Stimulated activated naive CD8-positive, alpha-beta T cell treated with anti-CD3 and anti-CD28 coated beads, Interleukin-15, Interleukin-2, amounts not matched to agents 100 ng/mL and 50 ng/mL, for 24 hours (primary cell): ENCODE results near the gene GFPT2.

Experiments
- H3K27ac Mint-ChIP-seq: one replicate; pipeline ENCODE4 v1.8.0; 2021; ENCODE audit warnings: mild to moderate bottlenecking, mixed read lengths
- H3K27me3 Mint-ChIP-seq: one replicate; pipeline ENCODE4 v1.8.0; 2021; ENCODE audit warnings: mixed read lengths
- H3K36me3 Mint-ChIP-seq: one replicate; pipeline ENCODE4 v1.8.0; 2021; ENCODE audit warnings: low read depth, mixed read lengths
- H3K4me1 Mint-ChIP-seq: one replicate; pipeline ENCODE4 v1.8.0; 2021; ENCODE audit warnings: low read depth, mixed read lengths
- H3K4me3 Mint-ChIP-seq: one replicate; pipeline ENCODE4 v1.8.0; 2021; ENCODE audit warnings: mild to moderate bottlenecking, mixed read lengths
- H3K9me3 Mint-ChIP-seq: one replicate; pipeline ENCODE4 v1.8.0; 2021; ENCODE audit warnings: mixed read lengths

GFPT2 gene

DNA sequence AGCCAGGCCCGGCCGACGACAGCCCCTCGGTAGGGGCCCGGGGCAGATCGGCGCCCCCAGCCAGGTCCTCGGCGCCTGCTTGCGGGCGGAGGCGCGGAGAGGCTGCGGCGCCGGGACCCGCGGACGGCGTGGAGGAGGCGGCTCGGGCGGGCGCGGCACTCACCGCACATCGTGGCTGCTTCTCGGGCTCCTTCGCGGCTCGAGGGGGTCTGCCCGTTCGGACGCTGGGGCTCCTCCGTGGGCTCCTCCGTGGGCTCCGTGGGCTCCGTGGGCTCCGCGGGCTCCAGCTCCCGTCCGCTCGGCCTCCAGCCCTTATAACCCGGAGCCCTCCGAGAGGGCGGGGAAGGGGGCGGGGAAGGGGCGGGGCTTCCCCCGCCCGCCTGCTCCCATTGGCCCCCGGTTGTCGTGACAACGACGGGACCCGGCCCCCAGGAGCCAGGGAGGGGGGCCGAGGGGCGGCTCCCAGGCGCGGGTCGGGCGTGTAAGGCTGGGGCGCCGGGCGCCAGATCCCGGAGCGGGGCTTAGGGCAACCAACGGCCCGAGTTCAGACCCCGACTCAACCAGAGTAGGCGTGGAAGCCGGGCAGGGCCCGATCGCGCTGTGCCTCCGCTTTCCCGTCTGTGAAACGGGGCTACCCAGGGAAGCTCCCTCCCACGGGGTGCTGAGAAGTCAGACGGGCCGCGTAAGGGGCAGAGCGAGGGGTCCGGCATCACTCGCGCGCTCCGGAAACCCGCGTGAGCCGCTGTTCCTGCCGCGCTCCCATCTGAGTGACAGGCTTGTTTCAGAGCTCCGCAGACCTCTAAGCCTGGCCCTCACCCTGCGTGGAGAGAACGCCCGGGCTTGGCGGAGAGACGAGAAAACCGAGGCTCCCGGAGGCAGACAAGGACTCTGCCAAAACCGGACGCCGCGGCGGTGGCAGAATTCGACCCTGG lies at the start of gene GFPT2:
GFPT2 (minus strand) TSS at position 289 of the 932 bp plus-strand sequence; CDS start at position 170, 119 bp downstream.
- H3K4me1 Mint-ChIP-seq, result peaks cover 10% of the 10 kb centered on the region
- H3K4me3 Mint-ChIP-seq, result peak within 1 kb of the TSS; percentile 70
- H3K36me3 Mint-ChIP-seq, result no peaks in the 10 kb centered on the region
- H3K27me3 Mint-ChIP-seq, result peaks cover 45% of the 10 kb centered on the region
- no peak within 1 kb of the TSS for H3K27ac Mint-ChIP-seq
- H3K9me3 Mint-ChIP-seq, result no peaks in the 10 kb centered on the region

GRCh38 chr5:180402716-180403115 lies 49.6 kb upstream of the GFPT2 start:
- Mint-ChIP-seq H3K9me3 (no peaks in the 10 kb centered on the region), H3K4me3 (no peak overlapping the region), H3K4me1 (no peaks in the 10 kb centered on the region), H3K27me3 (peaks cover 17% of the 10 kb centered on the region), H3K27ac (no peak overlapping the region), H3K36me3 (no peaks in the 10 kb centered on the region)

GRCh38 chr5:180401229-180401907 lies 48.2 kb upstream of the GFPT2 start:
- no peaks in the 10 kb centered on the region for H3K9me3 Mint-ChIP-seq
- H3K36me3 Mint-ChIP-seq, result no peaks in the 10 kb centered on the region
- H3K4me3 Mint-ChIP-seq, result no peak overlapping the region
- no peak overlapping the region for H3K27ac Mint-ChIP-seq
- H3K4me1 Mint-ChIP-seq, result no peaks in the 10 kb centered on the region
- H3K27me3 Mint-ChIP-seq, result peaks cover 17% of the 10 kb centered on the region

- H3K9me3 Mint-ChIP-seq, result no peaks in the 10 kb centered on the region
- no peak overlapping the region for H3K27ac Mint-ChIP-seq
- H3K27me3 Mint-ChIP-seq, result peaks cover 14% of the 10 kb centered on the region
- H3K36me3 Mint-ChIP-seq, result no peaks in the 10 kb centered on the region
- H3K4me1 Mint-ChIP-seq, result no peaks in the 10 kb centered on the region
- H3K4me3 Mint-ChIP-seq, result no peak overlapping the region
Observed at GRCh38 chr5:180400416-180400815, 47.3 kb upstream of the GFPT2 start.

DNA sequence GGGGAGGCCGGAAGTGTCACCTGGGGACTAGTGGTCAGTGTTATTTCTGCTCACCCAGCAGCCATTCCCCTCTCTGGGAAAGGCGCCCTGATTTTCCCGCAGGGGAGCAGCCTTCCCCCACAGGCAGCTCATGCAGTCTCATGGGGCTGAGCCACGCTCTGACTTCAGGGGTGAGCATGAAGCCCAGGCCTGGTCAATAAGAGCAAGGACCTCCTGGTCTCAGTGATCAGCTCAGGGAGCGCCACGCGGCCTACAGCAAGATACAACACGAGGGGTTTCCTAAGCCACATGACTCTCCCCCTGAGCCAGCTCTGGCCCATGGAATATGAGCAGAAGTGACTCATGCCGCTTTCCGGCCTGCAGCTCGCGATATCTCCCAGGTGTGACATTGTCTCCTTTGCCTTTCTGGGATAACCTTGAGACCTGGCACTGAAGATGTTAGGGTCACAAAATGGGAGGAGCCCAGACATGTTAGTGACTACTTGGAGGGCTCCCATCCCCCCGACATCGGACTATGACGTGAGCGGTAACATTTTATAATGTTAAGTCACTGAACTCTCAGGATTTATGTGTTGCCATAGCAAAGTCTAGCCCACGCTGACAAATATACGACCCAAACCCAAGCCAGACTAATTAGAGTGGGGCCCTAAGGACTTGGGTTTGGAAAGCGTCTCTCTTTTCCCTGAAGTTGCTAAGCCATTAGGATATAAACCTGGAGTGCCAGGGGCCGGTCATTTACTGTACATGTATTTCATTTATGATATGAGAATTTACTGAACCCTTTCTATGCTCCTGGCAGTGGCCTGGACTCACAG lies 46.5 kb upstream of the GFPT2 start:
- Mint-ChIP-seq H3K4me1 (no peaks in the 10 kb centered on the region), H3K4me3 (no peak overlapping the region)

GRCh38 chr5:180396926-180397325 lies 43.8 kb upstream of the GFPT2 start:
- Mint-ChIP-seq H3K27ac (no peak overlapping the region), H3K4me1 (peaks cover under 1% of the 10 kb centered on the region), H3K4me3 (no peak overlapping the region), H3K27me3 (peaks cover 4% of the 10 kb centered on the region), H3K9me3 (no peaks in the 10 kb centered on the region), H3K36me3 (no peaks in the 10 kb centered on the region)

More for the DNA sequence above, 46.5 kb upstream of the GFPT2 start:
- no peaks in the 10 kb centered on the region for H3K9me3 Mint-ChIP-seq
- H3K36me3 Mint-ChIP-seq, result no peaks in the 10 kb centered on the region
- no peak overlapping the region for H3K27ac Mint-ChIP-seq
- H3K27me3 Mint-ChIP-seq, result peaks cover 14% of the 10 kb centered on the region

GRCh38 chr5:180395540-180396274 lies 42.6 kb upstream of the GFPT2 start:
- no peaks in the 10 kb centered on the region for H3K27me3 Mint-ChIP-seq
- no peak overlapping the region for H3K4me3 Mint-ChIP-seq
- H3K36me3 Mint-ChIP-seq, result no peaks in the 10 kb centered on the region
- H3K4me1 Mint-ChIP-seq, result peaks cover 2% of the 10 kb centered on the region
- no peaks in the 10 kb centered on the region for H3K9me3 Mint-ChIP-seq
- no peak overlapping the region for H3K27ac Mint-ChIP-seq

- Mint-ChIP-seq H3K36me3 (no peaks in the 10 kb centered on the region), H3K9me3 (no peaks in the 10 kb centered on the region), H3K27me3 (no peaks in the 10 kb centered on the region), H3K4me3 (no peak overlapping the region), H3K27ac (no peak overlapping the region), H3K4me1 (peaks cover 2% of the 10 kb centered on the region)
Observed at GRCh38 chr5:180394031-180394636, 41.0 kb upstream of the GFPT2 start.

- Mint-ChIP-seq H3K4me3 (no peak overlapping the region), H3K27ac (no peak overlapping the region), H3K9me3 (no peaks in the 10 kb centered on the region), H3K4me1 (peaks cover 2% of the 10 kb centered on the region), H3K36me3 (no peaks in the 10 kb centered on the region), H3K27me3 (no peaks in the 10 kb centered on the region)
Observed at GRCh38 chr5:180391276-180391675, 38.1 kb upstream of the GFPT2 start.

- Mint-ChIP-seq H3K27me3 (no peaks in the 10 kb centered on the region), H3K4me1 (peaks cover 2% of the 10 kb centered on the region), H3K27ac (no peak overlapping the region), H3K4me3 (no peak overlapping the region), H3K9me3 (no peaks in the 10 kb centered on the region), H3K36me3 (no peaks in the 10 kb centered on the region)
Observed at GRCh38 chr5:180390441-180391190, 37.5 kb upstream of the GFPT2 start.

GRCh38 chr5:180389252-180390101 lies 36.3 kb upstream of the GFPT2 start:
- H3K27ac Mint-ChIP-seq, result no peak overlapping the region
- H3K9me3 Mint-ChIP-seq, result no peaks in the 10 kb centered on the region

DNA sequence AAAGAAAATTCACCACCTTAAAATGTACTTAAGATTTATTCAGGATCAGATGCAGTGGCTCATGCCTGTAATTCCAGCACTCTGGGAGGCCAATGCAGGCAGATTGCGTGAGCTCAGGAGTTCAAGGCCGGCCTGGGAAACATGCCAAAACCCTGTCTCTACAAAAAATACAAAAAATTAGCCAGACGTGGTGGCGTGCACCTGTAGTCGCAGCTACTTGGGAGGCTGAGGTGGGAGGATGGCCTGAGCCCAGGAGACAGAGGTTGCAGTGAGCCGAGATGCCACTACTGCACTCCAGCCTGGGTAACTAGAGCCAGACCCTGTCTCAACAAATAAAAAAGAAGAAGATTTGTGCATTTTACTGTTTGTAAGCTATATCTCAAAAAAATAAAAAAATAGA lies 34.7 kb upstream of the GFPT2 start:
- Mint-ChIP-seq H3K9me3 (no peaks in the 10 kb centered on the region), H3K27ac (no peak overlapping the region), H3K27me3 (peaks cover 6% of the 10 kb centered on the region), H3K4me1 (peaks cover 2% of the 10 kb centered on the region), H3K36me3 (no peaks in the 10 kb centered on the region), H3K4me3 (no peak overlapping the region)

More at GRCh38 chr5:180389252-180390101, 36.3 kb upstream of the GFPT2 start:
- Mint-ChIP-seq H3K4me3 (no peak overlapping the region), H3K27me3 (no peaks in the 10 kb centered on the region), H3K36me3 (no peaks in the 10 kb centered on the region), H3K4me1 (peaks cover 2% of the 10 kb centered on the region)

- peaks cover 6% of the 10 kb centered on the region for H3K27me3 Mint-ChIP-seq
- H3K4me3 Mint-ChIP-seq, result no peak overlapping the region
- no peaks in the 10 kb centered on the region for H3K36me3 Mint-ChIP-seq
- no peaks in the 10 kb centered on the region for H3K9me3 Mint-ChIP-seq
- H3K4me1 Mint-ChIP-seq, result no peaks in the 10 kb centered on the region
- no peak overlapping the region for H3K27ac Mint-ChIP-seq
Observed at GRCh38 chr5:180382926-180383325, 29.8 kb upstream of the GFPT2 start.
